Activated CD8-positive, alpha-beta memory T cell treated with anti-CD3 and anti-CD28 coated beads for 24 hours (primary cell): ENCODE results near the gene KRTAP10-12.
"Not testable (repeated sequence)": the region's sequence is repeated elsewhere in the genome, so short reads cannot be mapped to it uniquely, and the experiment has no call there.

Source experiments
- DNase-seq: peaks from one replicate; pipeline ENCODE4 v3.0.0-alpha.2; 2020

The KRTAP10-12 gene

GRCh38 chr21:44670642-44671432 is 26.1 kb upstream of the KRTAP10-12 start:
- DNase-seq: peak; percentile 28

- DNase-seq: no peak
These were observed 25.1 kb upstream of the KRTAP10-12 start for GRCh38 chr21:44671911-44672310.

- peak; percentile 43 for DNase-seq
These were observed 19.1 kb upstream of the KRTAP10-12 start for GRCh38 chr21:44677881-44678280.

- DNase-seq: no peak
These were observed 15.8 kb upstream of the KRTAP10-12 start for GRCh38 chr21:44681152-44681551.

GRCh38 chr21:44681861-44682579 is 15.0 kb upstream of the KRTAP10-12 start, which contains the start of gene KRTAP12-1:
Gene KRTAP12-1, minus strand, starts transcription at chr21:44682163. Its CDS starts 40 bp downstream, at chr21:44682123.
- no peak for DNase-seq

- DNase-seq: no peak
These were observed 14.3 kb upstream of the KRTAP10-12 start for GRCh38 chr21:44682580-44683151.

- no peak for DNase-seq
These were observed 12.9 kb upstream of the KRTAP10-12 start for GRCh38 chr21:44684077-44684476.

GRCh38 chr21:44684483-44684882 is 12.5 kb upstream of the KRTAP10-12 start:
- DNase-seq: no peak

GRCh38 chr21:44685050-44685449 is 11.9 kb upstream of the KRTAP10-12 start:
- DNase-seq: peak; percentile 38

GRCh38 chr21:44686000-44686781 is 10.8 kb upstream of the KRTAP10-12 start:
- DNase-seq: peak; percentile 48

GRCh38 chr21:44686843-44687561 is 10.0 kb upstream of the KRTAP10-12 start:
- DNase-seq: peak; percentile 47

GRCh38 chr21:44687671-44688070 is 9.3 kb upstream of the KRTAP10-12 start:
- DNase-seq: no peak

GRCh38 chr21:44689740-44690139 is 7.2 kb upstream of the KRTAP10-12 start:
- DNase-seq: not testable (repeated sequence)

GRCh38 chr21:44691686-44692085 is 5.3 kb upstream of the KRTAP10-12 start:
- no peak for DNase-seq

GRCh38 chr21:44692798-44693512 is 4.0 kb upstream of the KRTAP10-12 start:
- no peak for DNase-seq

- DNase-seq: peak; percentile 54
These were observed 2.2 kb upstream of the KRTAP10-12 start for GRCh38 chr21:44694776-44695175.

GRCh38 chr21:44695184-44695583 is 1.8 kb upstream of the KRTAP10-12 start:
- DNase-seq: peak; percentile 47

GRCh38 chr21:44695641-44696040 is 1.3 kb upstream of the KRTAP10-12 start:
- no peak for DNase-seq

GRCh38 chr21:44696572-44696971 is 400 bp upstream of the KRTAP10-12 start:
- DNase-seq: no peak

GRCh38 chr21:44697811-44698734 is 1.1 kb downstream of the KRTAP10-12 start:
- peak; percentile 52 for DNase-seq
